ENCODE measurements around the gene PARVG.

The PARVG gene

DNA sequence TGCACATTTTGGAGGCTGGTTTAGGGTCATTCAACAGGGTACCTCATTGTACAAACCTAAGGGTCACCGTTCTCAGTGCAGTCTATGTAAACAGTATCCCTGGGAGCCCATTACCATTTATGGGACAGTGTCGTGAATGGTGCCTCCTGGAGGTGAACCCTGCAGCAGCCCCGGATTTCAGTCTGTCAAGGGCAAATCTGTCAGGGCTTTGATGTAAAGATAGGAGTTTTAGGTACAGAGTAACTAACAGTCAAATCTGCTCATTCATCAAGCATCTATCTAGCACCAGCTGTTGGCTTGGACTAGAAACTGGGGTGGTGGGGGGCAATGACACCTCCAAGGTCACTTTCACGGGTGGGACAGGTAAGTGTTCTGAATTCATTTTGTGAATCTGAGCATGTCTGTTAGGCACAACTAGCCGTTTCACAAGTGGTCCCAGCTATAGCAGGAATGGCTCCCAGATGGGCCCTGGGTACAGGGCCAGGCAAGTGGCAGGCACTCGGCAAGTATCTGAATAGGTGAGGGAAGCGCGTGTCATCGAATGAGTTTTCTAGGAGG is 63.6 kb downstream of the PARVG start:
- no peak for DNase-seq (ENCODE audit: low spot score)

DNA sequence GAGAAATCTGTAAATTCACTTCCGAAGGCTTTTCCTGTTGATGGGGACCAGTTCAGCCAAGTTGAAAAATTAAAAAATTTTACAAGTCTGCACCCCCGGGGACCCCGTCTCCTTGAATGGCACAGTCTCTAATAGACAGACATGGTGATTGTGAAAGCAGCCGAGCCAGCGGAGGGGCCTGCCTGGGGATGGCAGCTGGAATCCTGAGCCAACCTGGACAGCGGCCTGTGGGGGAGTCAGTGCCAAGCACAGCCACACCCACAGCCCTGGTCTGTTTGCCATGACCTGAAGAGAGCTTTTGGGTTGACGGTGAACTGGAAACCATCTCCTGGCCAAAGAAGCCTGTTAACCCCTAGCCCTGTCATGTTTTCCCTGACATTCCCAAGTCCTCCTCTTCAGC is 64.7 kb downstream of the PARVG start:
- no peak for DNase-seq (ENCODE audit: low spot score)

DNA sequence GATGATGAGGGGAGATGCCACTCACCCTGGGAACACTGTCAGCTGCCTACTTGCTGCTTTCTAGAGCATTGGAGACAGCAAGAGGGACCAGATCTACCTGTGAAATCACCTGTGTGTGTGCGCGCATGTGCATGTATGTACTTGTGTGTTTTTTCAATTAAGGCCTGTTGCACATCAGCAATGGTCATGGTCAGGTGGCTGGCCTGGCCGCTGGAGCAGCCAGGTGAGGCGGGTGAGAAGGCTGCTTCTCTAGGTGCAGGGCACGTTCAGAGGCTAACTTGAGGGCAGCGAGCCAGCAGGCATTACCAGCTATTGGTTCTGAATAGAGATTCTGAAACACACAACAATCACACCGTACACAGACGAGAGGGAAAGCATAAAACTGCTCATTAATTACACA is 65.1 kb downstream of the PARVG start:
- DNase-seq (ENCODE audit: low spot score): no peak

DNA sequence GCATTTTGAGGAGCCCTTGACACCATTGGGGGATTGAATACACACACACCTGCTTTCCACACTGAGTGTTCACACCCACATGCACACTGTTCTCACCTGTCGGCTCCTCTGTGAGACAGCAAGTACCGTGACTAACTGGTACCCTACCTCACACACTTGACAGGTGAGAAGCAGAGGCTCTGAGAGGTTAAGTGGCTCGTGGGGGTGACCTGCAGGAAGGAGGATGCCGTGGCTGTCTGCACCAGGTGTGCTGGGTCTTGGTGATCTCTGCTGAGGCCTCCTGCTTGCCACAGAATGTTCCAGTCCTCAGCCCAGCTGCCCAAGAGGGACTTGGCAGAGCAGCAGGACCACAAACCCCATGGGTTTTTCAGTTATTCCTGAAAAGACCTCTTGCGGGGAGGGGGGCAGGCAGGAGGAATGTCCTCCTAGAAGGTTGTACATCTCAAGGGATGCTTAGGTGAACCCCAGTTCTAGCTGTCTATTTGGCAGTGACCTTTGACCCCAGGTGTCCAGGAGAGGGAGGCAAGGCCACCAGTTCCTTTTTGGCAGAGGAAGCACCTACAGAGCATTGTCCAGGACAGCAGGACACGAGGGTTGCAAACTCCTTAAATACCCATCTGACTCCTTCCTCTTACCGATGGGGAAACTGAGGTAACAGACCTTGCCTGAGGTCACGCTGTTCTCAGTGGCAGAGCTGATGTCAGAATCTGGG is 66.0 kb downstream of the PARVG start:
- no peak for DNase-seq (ENCODE audit: low spot score)

DNA sequence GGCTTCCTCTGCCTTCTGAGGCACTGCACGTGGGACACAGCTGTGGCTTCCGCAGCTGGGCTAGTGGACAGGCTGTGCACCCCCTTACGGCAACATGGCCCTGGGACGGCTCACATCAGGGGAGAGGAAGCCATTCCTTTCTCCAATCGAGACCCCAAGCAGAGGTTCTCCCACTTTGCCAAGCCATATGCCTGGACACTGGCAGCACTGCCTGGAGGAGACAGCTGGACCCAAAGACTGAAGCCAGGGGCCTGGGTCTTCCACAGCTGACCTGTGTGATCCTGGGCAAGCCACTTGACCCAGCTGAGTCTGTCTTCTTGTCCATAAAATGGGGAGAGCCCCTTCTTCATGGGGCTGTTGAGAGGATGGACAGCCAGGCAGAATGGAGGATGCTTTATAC is 66.6 kb downstream of the PARVG start:
- no peak for DNase-seq (ENCODE audit: low spot score)

DNA sequence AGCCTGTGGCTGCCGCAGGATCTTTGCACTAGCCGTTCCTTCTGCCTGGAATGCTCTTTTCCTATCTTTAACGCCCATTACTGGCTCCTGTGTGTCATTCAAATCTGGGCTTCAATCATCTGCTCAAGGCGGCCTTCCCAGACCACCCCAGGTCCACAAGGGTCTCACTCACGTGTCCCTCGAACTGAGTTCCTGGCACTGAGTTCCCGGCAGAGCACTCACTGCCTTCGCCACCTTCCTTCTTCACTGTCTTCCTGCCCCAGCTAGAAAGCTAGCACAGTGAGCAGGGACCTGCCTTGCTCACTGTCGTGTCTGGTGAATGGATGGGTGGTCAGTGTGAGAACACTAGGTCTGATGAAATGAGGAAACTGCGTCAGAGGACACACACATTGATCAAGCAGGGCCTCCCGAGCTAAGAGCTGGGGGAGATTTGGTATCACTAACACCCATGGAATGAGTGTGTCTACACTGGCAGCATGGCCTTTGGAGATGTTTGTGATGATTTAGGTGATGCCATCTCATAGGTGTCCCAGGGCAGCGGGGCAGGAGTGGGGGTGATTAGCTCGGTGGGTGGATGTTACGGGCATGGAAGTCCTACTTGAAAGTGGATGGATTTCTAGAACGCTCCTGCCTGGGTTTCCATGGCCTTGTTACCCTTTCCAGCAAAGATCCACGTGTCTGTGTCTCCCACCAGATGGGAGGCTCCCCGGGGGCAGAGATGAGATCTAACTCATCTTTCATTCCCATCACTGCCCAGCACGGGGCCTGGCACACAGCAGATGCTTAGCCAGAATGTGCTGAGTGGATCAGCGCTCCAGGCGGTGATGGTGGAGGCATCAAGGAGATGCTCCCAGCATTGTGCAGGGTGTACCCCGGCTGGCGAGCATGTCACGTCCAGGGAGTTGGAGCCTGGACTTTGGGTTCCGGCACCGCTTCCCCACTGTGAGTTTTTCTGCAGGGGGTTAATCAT is 67.5 kb downstream of the PARVG start:
- DNase-seq (ENCODE audit: low spot score): no peak

DNA sequence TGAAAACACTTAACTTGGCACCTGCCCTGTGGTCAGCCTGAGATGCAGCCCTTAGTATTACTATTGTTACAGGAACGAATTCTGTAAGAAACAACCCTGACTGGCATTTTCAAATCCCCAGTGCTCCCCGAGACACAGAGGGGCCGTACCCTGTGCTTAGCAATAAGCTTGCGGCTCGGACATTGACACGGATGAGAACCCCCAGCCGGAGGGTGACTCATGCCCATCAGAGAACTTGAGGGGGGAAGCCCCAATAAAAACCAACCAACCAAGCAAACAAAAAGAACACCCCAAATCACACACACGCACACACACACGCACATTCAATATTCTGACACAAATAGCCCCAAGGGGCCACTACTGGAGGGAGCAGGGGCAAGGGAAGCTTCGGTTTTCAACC is 68.2 kb downstream of the PARVG start:
- no peak for DNase-seq (ENCODE audit: low spot score)

DNA sequence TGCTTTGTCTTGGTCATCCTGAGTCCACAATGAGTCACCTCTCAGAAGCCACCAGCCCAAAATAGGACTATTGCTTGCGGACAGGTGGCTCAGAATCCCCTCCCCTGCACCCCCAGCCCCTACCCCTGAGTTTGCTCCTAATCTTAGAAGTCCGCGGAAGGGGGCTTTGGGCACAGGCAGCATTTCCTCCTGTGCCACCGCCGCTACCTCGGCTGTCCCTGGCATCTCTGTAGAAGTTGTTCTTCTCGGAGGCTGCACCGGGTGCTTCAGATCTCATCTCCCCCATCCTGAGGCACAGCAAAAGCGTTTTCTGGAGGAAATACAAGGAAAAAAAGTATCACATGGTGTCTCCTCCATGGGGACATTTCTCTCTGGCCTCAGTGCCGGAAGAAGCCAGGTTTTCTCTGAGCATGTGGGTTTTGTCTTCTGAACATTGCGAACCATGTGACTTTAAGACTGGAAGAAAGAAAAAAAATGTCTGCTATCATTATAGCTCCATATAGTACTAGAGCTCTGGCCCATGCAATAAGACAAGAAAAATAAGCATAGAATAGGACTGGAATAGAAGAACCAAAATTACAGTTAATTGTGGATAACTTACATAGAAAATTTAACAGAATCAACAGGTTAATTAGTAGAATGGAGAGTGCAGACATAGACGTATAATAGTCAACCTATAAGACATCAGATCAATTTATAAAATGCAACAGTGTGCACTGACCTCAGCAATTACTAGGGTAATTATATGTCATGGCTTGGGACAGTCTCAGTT is 68.8 kb downstream of the PARVG start:
- DNase-seq (ENCODE audit: low spot score): no peak

DNA sequence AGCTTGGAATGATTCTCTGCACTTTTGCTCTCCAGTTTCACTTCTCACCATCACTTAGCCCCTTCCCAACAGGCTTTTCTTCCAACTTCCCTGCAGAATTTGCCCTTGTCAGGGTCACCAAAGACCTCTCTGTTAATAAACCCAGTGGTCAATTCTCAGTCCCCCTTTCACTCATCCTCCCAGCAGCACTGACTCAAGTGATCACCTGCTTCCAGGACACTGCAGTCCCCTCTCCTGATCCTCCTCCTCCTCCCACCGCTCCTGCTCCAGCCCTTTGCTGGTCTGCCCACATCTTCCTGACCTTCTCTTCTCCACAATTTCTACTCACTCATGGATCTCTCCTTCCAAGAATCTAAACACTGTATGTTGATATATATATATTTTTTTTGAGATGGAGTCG is 74.1 kb downstream of the PARVG start:
- no peak for DNase-seq (ENCODE audit: low spot score)

DNA sequence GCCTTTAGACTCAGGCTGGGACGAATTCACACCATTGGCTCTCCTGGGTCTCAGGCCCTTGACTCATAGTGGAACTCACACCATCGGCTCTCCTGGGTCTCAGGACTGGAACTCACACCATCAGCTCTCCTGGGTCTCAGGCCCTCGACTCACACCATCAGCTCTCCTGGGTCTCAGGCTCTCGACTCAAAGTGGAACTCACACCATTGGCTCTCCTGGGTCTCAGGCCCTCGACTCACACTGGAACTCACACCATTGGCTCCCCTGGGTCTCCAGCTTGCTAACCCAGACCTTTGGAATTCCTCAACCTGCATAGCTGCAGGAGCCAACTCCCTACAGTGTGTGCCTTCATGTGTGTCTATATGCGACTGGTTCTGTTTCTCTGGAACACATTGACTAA is 75.4 kb downstream of the PARVG start:
- DNase-seq (ENCODE audit: low spot score): no peak

DNA sequence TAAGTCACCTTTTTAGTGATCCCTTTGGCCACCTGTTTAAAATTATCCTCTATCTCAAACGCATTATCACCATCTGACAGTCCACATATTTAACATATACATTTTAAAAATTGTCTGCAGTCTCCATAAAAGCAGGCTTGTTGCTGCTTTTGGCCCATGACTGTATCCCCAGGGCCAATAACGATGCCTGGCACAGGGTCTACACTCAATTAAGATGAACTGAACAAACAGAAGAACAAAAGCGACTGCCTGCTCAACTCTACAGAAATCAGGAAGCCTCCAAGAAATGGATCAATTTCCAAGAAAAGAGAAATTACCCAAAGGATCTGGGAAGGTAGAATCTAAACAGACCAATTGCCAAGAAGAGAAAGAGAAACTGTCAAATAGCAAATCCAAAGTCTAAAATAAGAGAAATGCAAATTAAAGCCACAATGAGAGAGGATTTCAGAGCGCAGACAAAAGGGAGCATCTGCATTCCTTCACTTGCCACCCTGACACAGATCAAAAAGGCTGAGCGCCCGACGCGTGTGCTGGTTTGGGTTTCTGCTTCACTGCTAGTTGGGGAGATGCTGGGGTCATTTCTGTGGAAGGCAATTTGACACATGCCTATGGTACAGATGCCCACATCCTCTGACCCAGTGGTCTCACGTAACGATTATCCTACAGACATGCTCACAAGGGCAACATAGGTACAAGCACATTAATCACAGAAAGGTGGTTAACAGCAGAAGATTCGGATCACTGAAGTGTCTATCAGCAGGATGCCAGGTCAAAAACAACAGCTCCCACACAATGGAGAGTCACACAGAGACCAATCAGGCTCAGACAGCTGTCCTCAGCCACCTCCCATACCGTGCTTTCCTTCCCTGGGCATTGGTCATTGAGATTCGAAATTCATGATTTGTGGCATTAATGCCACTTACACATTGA is 76.1 kb downstream of the PARVG start:
- DNase-seq (ENCODE audit: low spot score): no peak
